H1 (cell line): ENCODE measurements around the gene NRXN3.

Experiments
- ASH2L ChIP-seq: fragments of 200-600, 300-600 bp; sonication (generic); IDR thresholded peaks from one replicate; pipeline ENCODE4 v1.7.1; 2017; ENCODE audit warnings: low read length
- HDAC6 ChIP-seq: IDR thresholded peaks from one replicate; pipeline ENCODE4 v1.7.1; 2012; ENCODE audit warnings: low read depth, mild to moderate bottlenecking, inconsistent platforms, low read length, moderate library complexity
- KDM4A ChIP-seq: IDR thresholded peaks from one replicate; pipeline ENCODE4 v1.7.1; 2012; ENCODE audit warnings: low read depth, mild to moderate bottlenecking, moderate library complexity, low read length, inconsistent platforms; ENCODE audit not compliant: severe bottlenecking
- RAD21 ChIP-seq, 2 experiments: IDR thresholded peaks in 1 of 2; conservative IDR thresholded peaks in 1 of 2; 2 replicates each; pipeline ENCODE4 v1.6.1; 2011; ENCODE audit warnings: low read depth in 2 of 2, low read length in 2 of 2, improper control_type of control experiment in 1 of 2, inconsistent platforms in 1 of 2, mild to moderate bottlenecking in 1 of 2, moderate library complexity in 1 of 2
- SIN3A ChIP-seq, 2 experiments: IDR thresholded peaks in 1 of 2; conservative IDR thresholded peaks in 1 of 2; 2 replicates each; pipeline ENCODE4 v1.6.1; 2011 to 2012; ENCODE audit warnings: low read length in 2 of 2, improper control_type of control experiment in 1 of 2, low read depth in 1 of 2, mild to moderate bottlenecking in 1 of 2
- SP4 ChIP-seq: IDR thresholded peaks from 2 replicates; pipeline ENCODE4 v1.6.1; 2012; ENCODE audit warnings: low read length, inconsistent platforms
- TBP ChIP-seq: IDR thresholded peaks from 2 replicates; pipeline ENCODE4 v1.6.1; 2011; ENCODE audit warnings: low read depth, low read length, improper control_type of control experiment
- TF ChIP-seq, protein P1 (sequence below), 3 experiments: IDR thresholded peaks; 1 replicate in 2 of 3; 2 replicates in 1 of 3; pipeline versions ENCODE4 v1.5.1 to v1.6.1; 2011; ENCODE audit warnings: low read length in 3 of 3, mild to moderate bottlenecking in 3 of 3, inconsistent platforms in 2 of 3, low read depth in 1 of 3, moderate library complexity in 1 of 3; ENCODE audit not compliant: insufficient read depth in 1 of 3; ENCODE audit errors: control extremely low read depth in 1 of 3
- TF ChIP-seq, protein P2 (sequence below): IDR thresholded peaks from 2 replicates; pipeline ENCODE4 v1.6.1; 2011; ENCODE audit warnings: low read length, improper control_type of control experiment

DNA sequence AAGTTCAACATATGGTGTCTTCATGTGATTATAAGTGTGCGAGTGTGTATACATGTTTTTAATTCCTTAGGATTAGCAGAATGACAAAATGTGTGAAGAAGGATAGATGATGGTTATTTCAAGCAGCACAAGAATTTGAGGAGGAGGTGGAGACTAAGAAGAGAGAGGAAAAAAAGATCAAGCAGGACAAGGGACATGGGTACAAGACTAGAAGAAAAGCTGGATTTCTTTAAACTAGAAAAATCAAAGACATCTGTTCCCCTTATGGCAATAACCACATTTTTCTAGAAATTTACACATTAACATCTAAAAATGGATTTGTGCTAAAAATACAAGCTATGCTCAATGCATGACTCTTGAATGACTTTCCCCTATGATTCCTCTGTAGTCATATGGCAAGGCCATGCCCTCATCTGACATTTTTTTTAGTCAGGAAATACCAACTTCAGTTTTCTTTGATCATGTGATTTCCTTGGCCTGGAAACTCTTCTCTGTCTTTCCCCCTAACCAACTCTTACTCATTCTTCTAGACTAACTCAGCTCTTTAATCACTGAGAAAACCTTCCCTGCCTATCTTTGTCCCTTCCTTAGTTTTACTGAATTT lies 435.8 kb downstream of the NRXN3 start:
- no peak for TF ChIP-seq SIN3A (conservative IDR thresholded peaks at IDR 0.05 in 1 of 2, IDR thresholded peaks at IDR 0.05 in 1 of 2; ENCODE audit: low read depth in 1 of 2, low read length in 2 of 2)
- no peak for TF ChIP-seq ASH2L
- no peak for TF ChIP-seq KDM4A
- TF ChIP-seq, protein P1, sequence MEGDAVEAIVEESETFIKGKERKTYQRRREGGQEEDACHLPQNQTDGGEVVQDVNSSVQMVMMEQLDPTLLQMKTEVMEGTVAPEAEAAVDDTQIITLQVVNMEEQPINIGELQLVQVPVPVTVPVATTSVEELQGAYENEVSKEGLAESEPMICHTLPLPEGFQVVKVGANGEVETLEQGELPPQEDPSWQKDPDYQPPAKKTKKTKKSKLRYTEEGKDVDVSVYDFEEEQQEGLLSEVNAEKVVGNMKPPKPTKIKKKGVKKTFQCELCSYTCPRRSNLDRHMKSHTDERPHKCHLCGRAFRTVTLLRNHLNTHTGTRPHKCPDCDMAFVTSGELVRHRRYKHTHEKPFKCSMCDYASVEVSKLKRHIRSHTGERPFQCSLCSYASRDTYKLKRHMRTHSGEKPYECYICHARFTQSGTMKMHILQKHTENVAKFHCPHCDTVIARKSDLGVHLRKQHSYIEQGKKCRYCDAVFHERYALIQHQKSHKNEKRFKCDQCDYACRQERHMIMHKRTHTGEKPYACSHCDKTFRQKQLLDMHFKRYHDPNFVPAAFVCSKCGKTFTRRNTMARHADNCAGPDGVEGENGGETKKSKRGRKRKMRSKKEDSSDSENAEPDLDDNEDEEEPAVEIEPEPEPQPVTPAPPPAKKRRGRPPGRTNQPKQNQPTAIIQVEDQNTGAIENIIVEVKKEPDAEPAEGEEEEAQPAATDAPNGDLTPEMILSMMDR (IDR thresholded peaks at IDR 0.05; ENCODE audit: control extremely low read depth in 1 of 3, insufficient read depth in 1 of 3, low read depth in 1 of 3, low read length in 3 of 3): no peak
- TF ChIP-seq SP4: no peak
- TF ChIP-seq HDAC6: no peak
- TF ChIP-seq TBP: no peak
- TF ChIP-seq, protein P2, sequence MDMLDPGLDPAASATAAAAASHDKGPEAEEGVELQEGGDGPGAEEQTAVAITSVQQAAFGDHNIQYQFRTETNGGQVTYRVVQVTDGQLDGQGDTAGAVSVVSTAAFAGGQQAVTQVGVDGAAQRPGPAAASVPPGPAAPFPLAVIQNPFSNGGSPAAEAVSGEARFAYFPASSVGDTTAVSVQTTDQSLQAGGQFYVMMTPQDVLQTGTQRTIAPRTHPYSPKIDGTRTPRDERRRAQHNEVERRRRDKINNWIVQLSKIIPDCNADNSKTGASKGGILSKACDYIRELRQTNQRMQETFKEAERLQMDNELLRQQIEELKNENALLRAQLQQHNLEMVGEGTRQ: no peak
- TF ChIP-seq RAD21 (IDR thresholded peaks at IDR 0.05 in 1 of 2, conservative IDR thresholded peaks at IDR 0.05 in 1 of 2; ENCODE audit: low read depth in 2 of 2, low read length in 2 of 2): no peak
